RKO (cell line): ENCODE data around the gene ELOVL6.
"Not testable (repeated sequence)": the region's sequence is repeated elsewhere in the genome, so short reads cannot be mapped to it uniquely, and the experiment has no call there.

ENCODE experiments used
- DNase-seq: peaks from one replicate; pipeline ENCODE4 v3.0.0-alpha.2; 2016; ENCODE audit warnings: low spot score

Gene ELOVL6

GRCh38 chr4:110196871-110197528 is 1.4 kb downstream of the ELOVL6 start:
- peak; percentile 52 for DNase-seq

- peak; percentile 69 for DNase-seq
These were observed 2.1 kb downstream of the ELOVL6 start for GRCh38 chr4:110196206-110196870.

DNA sequence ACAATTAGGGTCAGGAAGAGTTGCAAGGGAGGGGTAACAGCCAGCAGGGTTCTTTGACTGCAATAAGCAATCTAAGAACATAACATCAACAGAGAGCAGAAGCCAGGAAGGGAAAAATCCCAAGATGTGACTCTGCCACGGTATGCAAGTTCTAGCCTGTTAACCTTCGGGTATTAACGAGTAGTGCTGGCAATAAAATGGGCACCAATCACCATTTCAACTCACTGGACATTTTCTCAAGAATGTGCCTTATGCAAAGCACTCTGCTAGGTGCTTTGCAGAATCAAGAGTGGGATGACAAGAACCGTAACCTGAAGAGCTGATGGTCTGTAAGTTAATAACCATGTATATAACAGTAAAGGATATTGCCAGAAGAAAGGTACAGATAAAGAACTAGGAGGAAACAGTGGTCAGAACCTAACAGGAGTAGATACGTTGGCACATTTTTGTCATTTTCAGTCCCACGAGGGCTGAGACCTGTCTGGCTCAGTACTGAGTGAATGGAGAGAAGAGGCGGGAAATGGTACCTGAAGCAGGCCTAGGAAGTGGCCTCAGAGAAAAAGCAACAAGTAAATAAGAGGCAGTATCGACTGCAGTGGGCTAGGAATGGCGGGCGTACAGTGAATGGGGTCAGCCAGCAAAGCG is 2.7 kb downstream of the ELOVL6 start:
- peak; percentile 41 for DNase-seq

DNA sequence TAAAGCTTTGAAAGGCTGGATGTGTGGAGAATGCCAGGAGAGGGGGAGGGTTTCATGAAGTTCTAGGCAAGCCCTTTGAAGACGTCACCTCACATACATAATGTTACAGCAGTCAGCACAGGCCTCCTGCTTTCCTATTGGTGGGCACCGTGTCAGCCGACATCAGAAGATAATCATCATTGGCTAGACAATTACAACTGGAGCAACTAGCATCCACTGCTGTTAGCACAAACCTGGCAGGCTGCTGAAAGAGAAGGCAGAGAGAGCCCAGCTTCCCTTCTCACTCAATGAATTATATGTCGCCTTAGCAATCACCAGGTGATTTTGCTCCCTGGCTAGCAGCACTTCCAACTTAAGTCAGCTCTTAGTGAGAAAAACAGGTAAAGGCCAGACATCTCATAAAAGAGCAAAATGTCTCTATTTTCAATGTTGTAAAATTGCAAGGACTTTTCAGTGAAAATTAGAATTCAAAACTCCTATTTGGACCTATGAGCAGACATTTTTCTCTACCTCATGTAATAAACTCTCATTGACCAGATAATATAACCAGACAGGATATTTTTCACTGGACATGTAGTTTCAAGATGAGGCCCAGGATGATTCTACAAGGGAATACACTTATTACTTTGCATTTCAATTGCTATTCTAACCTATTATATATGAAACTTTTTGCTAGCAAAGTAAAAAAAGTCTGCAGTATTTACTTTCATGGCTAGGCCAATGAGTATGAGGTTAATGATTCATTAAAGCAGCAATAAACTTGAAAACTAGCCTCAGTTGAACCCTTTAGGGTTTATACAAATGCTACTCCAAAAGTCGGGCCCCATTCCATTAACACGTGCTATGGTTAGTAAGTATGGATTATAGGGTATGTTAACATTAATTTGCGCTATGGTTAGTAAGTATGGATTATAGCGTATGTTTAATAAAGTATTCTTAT is 4.3 kb downstream of the ELOVL6 start:
- DNase-seq = peak; percentile 78

DNA sequence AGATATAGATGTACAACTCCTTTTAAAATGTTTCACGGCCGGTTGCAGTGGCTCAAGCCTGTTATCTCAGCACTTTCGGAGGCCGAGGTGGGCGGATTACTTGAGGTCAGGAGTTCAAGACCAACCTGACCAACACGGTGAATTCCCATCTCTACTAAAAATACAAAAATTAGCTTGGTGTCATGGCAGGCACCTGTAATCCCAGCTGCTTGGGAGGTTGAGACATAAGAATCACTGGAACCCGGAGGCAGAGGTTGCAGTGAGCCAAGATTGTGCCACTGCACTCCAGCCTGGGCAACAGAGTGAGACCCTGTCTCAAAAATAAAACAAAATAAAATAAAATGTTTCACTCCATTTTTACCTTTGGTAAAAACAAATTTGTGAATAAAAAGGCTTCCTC is 5.1 kb downstream of the ELOVL6 start:
- DNase-seq = not testable (repeated sequence)

- DNase-seq = no peak
These were observed 8.2 kb downstream of the ELOVL6 start for GRCh38 chr4:110190249-110190648.

DNA sequence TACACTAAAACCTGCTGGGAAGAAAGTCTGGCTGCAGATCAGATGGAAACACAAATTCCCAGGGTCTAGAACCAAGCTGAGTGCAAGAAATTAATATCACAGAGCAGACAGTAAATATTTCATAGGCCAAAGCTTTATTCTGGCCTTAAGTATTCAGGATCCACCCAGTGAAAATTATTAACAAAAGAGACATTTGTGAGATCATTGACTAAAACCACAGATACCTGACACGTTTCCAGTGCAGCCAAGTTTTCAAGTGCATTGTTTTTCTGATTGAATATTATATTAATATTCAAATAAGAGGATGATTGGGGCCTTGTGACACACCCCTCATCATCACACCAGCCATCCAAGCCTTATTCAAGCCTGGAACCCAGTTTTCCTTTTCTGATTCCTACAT is 10.3 kb downstream of the ELOVL6 start:
- DNase-seq = no peak

- DNase-seq = no peak
These were observed 13.6 kb downstream of the ELOVL6 start for GRCh38 chr4:110184791-110185155.

DNA sequence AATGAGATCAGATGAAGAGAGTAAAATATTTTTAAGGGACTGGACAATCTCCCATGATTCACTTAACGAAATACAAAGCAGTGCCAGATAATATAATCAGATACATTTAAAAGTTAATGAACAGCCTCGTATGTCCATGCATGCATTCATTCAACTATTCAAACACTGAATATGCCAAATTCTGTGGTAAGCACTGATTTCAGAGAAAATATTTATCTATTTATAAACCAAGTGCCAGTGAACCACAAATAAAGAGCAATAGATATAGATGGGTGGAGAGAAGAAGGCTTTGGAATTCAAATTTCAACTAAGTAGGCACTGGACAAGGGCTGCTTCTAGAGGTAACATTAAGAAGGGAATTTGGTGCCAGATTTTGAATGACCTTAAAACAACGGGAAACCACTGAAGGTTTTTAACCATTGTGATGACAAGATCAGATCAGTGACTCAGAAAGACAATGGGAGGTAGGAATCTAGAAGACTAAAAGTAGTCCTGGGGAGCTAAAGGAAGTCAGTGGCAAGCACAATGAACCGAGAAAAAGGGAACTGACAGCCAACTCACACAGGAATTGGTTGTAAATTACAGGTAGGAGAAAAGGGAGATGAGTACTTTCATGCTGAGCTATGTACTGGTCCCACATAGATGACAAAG is 14.2 kb downstream of the ELOVL6 start:
- no peak for DNase-seq

- DNase-seq = no peak
These were observed 14.8 kb downstream of the ELOVL6 start for GRCh38 chr4:110183643-110184042.

DNA sequence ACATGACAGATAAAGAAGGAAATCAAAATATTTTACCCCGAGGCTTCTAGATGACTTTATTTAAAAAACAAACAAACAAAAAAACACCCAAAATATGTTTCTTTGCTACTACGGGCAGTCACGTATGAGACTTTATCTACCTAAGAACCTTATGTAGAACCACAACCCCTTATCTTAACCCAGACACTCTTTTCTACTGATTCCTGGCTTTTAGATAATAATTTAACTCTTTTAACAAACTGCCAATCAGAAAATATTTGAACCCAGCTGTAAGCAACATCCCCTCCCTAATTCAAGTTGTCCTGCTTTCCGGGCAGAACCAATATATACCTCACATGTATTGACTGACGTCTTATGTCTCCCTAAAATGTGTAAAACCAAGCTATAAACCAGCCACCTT is 15.4 kb downstream of the ELOVL6 start:
- no peak for DNase-seq

- no peak for DNase-seq
These were observed 16.5 kb downstream of the ELOVL6 start for GRCh38 chr4:110181890-110182289.

DNA sequence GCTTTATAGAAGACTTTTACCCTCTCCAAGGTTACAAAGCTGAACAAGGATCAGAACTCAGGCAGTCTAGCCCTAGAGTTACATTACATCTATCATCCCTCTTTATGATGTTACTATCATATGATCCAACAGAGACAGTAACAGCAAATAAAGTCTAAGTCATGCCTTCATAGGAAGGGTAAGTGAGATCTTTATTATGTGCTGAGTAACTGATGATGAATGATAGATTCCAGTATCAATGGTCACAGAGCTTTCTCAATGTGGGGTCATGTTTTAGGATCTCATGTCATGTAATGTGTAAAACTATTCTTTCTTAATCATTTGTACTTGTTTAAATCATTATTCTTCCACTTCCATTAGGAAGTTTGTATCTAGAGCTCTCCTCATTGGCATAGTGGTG is 22.8 kb downstream of the ELOVL6 start:
- peak; percentile 45 for DNase-seq

DNA sequence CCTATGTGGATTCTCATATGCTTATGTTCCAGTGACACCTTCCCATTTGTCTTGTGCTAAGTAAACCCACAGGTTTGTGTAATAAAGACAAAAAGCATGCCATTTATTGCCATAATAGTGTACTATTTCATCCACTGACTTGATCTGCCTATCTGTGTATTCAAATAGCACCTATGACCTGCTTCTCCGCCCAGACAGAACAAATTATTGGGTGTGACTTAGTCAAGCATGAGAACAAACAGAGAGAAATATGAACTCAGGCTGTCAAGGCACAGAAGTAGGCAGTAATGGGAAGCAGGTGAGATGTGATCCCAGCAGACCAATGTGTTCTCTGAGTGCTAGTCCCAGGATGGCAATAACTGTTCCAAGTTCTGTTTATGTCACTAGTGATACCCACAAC is 25.4 kb downstream of the ELOVL6 start:
- no peak for DNase-seq

GRCh38 chr4:110171971-110172370 is 26.4 kb downstream of the ELOVL6 start:
- DNase-seq = no peak

DNA sequence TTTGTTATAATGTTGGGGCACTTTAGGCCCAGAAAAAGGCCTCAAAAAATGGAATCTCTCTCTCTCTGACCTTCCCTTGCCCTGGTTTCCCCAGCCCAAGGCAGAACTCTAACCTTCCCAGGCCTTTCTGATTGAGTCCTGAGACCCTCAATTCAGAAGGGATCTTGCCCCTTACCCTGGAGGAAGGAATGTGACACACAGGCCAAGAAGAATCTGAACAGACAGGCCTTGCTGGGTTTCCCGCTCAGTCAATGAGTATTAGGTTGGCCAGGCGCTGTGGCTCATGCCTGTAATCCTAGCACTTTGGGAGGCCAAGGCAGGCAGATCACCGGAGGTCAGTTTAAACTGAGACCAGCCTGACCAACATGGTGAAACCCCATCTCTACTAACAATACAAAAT is 27.6 kb downstream of the ELOVL6 start:
- DNase-seq = no peak

DNA sequence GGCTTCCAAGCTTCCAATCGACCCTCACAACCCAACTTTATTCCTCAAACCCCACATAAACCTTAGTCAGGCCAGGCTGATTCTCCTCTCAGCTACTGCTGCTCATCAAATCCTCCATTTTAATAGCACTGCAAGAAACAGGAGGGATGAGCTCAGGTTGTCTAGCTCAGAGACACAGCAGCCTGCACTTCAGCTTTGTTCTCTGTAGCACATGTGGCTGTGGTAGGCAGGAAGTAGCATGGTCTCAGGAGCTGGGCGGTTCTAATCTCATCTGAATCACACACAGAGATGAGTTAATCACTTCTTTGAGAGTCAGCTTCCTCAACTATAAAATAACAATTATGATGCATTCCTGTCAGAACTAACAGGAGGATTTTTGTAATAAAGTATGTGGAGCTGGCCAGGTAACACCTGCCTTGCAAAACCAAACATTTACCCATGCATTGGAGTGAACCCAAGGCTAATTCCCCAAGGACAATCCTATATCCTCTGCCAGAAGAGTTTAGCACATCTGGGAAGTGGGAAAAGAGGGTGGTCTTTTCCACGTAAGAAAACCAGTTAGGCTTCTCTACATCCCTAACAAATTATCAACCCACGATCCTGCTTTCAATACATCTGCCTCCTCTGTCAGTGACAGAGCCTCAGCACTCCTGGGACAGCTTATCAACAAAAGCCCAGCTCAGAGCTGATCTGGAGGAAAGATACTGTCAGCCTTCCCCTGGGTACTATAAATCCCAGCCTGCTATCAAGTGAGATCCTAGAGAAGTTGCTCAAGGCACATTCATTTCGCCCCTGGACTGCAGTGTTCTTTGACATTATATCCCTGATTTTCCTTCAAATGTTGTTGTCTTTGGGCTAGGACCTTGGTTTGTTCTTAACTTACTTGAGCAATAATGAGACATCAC is 32.8 kb downstream of the ELOVL6 start:
- peak; percentile 89 for DNase-seq

DNA sequence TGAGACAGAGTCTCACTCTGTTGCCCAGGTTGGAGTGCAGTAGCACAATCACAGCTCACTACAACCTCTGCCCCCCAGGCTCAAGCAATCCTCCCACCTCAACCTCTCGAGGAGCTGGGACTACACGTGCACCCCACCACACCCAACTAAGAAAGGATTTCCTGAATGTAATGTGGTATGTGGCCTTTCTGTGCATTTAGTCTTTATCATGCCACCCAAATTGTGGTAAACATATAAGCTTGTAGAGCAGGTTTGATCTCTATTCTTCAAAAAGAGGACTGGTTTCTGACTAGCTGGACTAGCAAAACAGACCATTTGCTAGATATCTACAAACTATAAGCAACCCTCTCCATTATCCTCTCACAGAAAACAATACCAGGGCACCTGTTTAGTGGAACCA is 33.6 kb downstream of the ELOVL6 start:
- DNase-seq = no peak

DNA sequence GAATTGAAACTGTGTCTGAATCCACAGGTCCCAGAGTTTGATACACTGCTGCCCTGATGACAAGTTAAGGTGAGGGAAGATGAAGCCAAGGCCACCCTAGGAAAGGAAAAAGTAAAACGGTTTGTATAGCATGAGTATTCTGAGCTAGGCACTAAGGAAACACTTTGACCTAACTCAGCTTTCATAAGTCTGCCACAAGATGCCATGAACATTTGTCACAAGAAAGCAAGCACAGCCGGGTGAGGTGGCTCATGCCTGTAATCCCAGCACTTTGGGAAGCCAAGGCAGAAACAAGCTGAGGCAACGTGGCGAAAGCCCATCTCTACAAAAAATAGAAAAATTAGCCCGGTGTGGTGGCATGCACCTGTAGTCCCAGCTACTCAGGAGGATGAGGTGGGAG is 34.2 kb downstream of the ELOVL6 start:
- peak; percentile 45 for DNase-seq

DNA sequence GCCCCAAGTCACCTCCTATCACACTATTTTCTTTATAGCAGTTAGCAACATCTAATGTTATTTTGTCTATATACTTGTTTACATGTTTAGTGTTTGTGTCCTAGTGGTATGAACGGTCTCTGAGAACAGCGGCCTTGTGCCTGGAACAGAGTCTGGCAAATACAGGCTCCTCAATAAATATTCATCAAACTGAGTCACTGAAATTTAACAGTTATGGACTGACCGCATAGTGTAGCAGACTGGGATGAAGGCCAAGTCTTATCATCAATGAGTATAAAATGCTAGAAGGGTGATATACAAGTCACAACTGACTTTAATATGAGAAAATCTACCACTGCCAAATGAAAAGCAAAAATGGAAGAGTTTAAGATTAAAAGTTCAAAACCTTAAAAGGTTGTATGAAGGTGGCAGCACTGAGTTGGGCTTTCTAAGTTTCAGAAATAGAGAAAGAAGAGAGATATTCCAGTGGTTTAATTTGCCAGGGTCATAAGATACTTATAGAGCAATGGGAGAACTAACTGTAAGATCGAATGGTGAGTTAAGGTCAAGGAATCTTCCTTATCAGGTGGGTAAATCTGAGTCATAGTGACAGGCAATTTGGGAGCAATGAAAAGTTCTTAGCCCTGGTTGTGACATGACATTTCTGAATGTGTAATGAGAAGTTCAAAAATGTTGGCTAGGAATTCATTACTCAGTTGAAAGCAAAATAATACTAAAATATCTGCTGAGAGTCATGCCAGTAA is 34.9 kb downstream of the ELOVL6 start:
- DNase-seq = peak; percentile 78
